ENCODE measurements around the gene MOB3B. TPM values are rescaled to one million over a fixed set of nuclear protein-coding genes. Genes with fewer than 3 reads are reported as not detected.

The MOB3B gene
- polyA plus RNA-seq, 1 experiment: 0.04 TPM

DNA sequence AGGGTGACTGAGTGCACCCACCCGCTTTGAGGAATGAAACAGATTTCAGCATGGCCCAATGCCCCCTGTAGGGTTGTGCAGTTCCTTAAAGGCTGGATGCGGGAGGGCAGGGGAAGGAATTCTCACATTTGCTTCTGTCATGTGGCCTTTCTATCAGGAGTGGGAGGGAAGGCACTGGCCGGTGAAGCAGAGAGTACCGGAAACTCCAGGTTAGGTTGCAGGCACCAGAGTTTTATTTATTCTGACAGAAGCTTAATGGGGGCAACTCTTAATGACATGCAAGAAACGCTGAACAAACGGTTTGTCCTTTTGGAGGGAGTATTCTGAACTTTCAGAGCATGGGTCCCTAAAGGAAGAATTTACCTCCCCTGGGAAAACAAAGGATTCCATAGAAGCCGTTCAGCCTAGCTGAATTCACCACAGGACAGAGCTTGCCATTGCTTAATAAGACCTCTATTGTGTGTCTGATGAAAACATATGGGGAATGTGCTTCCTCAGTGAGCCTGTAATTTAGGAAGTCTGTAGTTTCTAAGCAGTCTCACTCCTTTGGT lies 188.6 kb downstream of the MOB3B start:
- Histone ChIP-seq H3K4me3 (ENCODE audit: low read depth, low read length) (no peak overlapping the region), H3K36me3 (ENCODE audit: control insufficient read depth, insufficient read depth, low read length) (no peaks in the 10 kb centered on the region), H3K27me3 (ENCODE audit: control insufficient read depth, insufficient read depth, low read length) (peaks cover 1% of the 10 kb centered on the region; the same call in 1 of the 2 replicates)
- ChIA-PET CTCF (interaction anchor here (1.4 kb wide), 1 partner anchor 8 kb away, joined by 4 read pairs; no protein-coding TSS in a partner anchor), POLR2A (no interaction called here)
- no peak for DNase-seq (ENCODE audit: low read depth)
- TF ChIP-seq, protein P1, sequence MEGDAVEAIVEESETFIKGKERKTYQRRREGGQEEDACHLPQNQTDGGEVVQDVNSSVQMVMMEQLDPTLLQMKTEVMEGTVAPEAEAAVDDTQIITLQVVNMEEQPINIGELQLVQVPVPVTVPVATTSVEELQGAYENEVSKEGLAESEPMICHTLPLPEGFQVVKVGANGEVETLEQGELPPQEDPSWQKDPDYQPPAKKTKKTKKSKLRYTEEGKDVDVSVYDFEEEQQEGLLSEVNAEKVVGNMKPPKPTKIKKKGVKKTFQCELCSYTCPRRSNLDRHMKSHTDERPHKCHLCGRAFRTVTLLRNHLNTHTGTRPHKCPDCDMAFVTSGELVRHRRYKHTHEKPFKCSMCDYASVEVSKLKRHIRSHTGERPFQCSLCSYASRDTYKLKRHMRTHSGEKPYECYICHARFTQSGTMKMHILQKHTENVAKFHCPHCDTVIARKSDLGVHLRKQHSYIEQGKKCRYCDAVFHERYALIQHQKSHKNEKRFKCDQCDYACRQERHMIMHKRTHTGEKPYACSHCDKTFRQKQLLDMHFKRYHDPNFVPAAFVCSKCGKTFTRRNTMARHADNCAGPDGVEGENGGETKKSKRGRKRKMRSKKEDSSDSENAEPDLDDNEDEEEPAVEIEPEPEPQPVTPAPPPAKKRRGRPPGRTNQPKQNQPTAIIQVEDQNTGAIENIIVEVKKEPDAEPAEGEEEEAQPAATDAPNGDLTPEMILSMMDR (IDR thresholded peaks at IDR 0.05; ENCODE audit: insufficient read depth, low read depth, low read length): no peak

DNA sequence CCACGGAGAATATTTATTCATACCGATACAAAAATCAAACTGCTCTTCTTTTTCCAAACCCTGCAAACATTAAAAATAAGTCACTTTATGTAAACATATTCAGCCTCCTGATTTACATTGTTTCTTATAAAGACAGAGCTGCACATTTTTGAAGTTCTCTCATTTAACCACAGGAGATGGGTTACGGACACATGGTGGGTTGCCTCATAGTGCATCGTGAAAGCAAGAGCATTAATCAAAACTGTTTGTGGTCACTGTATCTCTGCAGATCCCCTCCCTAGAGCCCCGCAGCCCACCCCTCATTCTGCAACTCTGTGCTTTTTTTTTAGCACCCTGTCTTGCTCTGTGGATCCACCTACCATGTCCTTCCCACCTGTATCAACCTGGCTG lies 189.3 kb downstream of the MOB3B start:
- no peak for DNase-seq (ENCODE audit: low read depth)
- TF ChIP-seq, protein P1 (IDR thresholded peaks at IDR 0.05; ENCODE audit: insufficient read depth, low read depth, low read length): no peak
- Histone ChIP-seq H3K36me3 (ENCODE audit: control insufficient read depth, insufficient read depth, low read length) (no peaks in the 10 kb centered on the region), H3K4me3 (ENCODE audit: low read depth, low read length) (no peak overlapping the region), H3K27me3 (ENCODE audit: control insufficient read depth, insufficient read depth, low read length) (peaks cover 1% of the 10 kb centered on the region)
- CTCF ChIA-PET: no interaction called here
- POLR2A ChIA-PET: no interaction called here

DNA sequence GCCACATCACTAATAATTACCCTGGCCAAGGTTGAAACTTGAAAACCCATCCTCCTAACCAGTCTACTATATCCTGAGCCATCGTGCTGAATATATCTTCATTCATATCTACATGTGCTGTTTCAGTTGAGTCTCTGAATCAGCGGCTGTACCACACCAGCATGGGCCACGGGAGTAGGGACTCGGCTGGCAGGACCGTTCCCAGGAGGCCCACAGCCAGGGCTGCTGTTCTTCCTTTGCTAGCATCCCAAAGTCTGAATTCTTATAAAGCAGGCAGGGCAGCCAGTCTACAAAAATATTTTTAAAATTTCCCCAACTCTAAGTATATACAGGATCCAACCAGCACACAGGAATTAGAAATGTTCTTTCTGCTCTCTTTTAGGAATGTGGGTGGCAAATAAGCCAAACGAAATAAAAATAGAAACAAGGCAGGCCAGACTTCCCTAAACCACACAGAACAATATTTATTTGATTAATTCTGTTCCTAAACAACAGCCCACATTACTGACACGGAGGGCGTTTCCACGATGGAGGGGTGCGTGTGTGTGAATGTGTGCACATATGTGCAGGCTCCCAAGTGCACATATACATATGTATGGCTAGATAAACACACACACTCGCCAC lies 189.8 kb downstream of the MOB3B start:
- no peak overlapping the region for H3K4me3 ChIP-seq (ENCODE audit: low read depth, low read length)
- H3K27me3 ChIP-seq (ENCODE audit: control insufficient read depth, insufficient read depth, low read length): peaks cover 1% of the 10 kb centered on the region
- no peak for DNase-seq (ENCODE audit: low read depth)
- no peaks in the 10 kb centered on the region for H3K36me3 ChIP-seq (ENCODE audit: control insufficient read depth, insufficient read depth, low read length)
- POLR2A ChIA-PET: no interaction called here
- CTCF ChIA-PET: no interaction called here
- TF ChIP-seq, protein P1 (IDR thresholded peaks at IDR 0.05; ENCODE audit: insufficient read depth, low read depth, low read length): no peak

DNA sequence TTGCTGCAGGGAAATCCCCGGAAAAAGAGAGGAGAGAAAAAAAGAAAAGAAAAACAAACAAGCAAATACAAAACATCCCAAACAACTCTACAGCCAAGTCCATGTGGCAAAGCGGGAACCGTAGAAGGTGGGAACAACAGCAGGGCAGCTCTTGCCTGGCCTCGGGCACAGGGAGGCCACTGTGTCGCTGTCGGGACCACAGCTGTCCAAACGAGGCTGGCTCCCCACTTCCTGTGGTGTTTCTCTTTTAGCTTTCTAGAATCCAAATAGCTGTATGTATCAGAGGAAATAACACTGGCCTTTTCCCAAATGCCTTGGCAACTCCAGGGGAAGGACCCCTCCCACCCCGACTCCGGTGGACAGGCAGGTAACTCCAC lies 191.1 kb downstream of the MOB3B start:
- POLR2A ChIA-PET: no interaction called here

DNA sequence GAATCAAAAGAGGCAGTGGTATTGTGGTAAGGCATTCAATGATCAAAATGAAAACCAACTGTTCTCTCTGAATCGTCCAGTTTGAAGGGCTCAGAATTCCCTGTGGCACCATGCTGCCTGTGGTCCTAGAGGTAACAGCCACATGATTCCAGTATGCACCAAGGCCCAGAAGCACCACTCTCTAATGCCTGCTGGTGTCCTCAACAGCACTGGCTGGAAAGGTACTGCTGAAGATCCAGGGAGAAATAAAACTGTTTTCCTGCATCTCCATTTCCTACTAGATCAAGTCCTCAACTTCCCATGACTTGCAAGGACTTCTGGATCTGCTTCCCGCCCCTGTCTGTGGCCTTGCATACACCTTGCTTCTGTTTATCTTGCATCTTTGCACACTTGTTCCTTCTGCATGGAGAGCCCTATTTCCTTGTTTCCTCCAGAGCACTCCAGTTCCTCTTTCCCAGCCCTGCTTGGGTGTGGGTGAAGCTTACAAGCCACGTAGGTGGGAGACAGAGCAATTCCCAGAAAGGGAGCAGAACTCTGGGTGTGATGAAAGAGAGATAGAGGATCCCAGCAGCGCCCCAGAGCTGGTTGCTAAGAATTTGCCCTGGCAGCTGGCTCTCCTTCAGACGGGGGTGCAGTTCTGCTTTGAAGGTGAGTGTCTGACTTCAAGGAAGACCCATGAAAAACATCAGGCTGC lies 191.6 kb downstream of the MOB3B start:
- ChIA-PET POLR2A (no interaction called here), CTCF (interaction anchor here (0.7 to 1.1 kb wide), 4 partner anchors 192 to 231 kb away, joined by 3 to 5 read pairs (median 4); partner anchors contain the start of gene MOB3B)
- peaks cover 1% of the 10 kb centered on the region for H3K27me3 ChIP-seq (ENCODE audit: control insufficient read depth, insufficient read depth, low read length)
- no peak for DNase-seq (ENCODE audit: low read depth)
- TF ChIP-seq, protein P1 (IDR thresholded peaks at IDR 0.05; ENCODE audit: insufficient read depth, low read depth, low read length): no peak
- H3K4me3 ChIP-seq (ENCODE audit: low read depth, low read length): no peak overlapping the region
- no peaks in the 10 kb centered on the region for H3K36me3 ChIP-seq (ENCODE audit: control insufficient read depth, insufficient read depth, low read length)

More for the DNA sequence above, 191.1 kb downstream of the MOB3B start:
- no peak for DNase-seq (ENCODE audit: low read depth)
- Histone ChIP-seq H3K27me3 (ENCODE audit: control insufficient read depth, insufficient read depth, low read length) (peaks cover 1% of the 10 kb centered on the region), H3K4me3 (ENCODE audit: low read depth, low read length) (no peak overlapping the region), H3K36me3 (ENCODE audit: control insufficient read depth, insufficient read depth, low read length) (no peaks in the 10 kb centered on the region)
- CTCF ChIA-PET: interaction anchor here (0.7 to 1.1 kb wide), 4 partner anchors 191 to 231 kb away, joined by 3 to 5 read pairs (median 4); partner anchors contain the start of gene MOB3B
- TF ChIP-seq, protein P1 (IDR thresholded peaks at IDR 0.05; ENCODE audit: insufficient read depth, low read depth, low read length): no peak
